HEK293 (cell line): ENCODE data around the gene ZNF124.
"Not testable (repeated sequence)": the region's sequence is repeated elsewhere in the genome, so short reads cannot be mapped to it uniquely, and the experiment has no call there.

ENCODE experiments used
- KLF1 ChIP-seq: fragments of 450-650 bp; formaldehyde crosslinking; IDR thresholded peaks from 2 replicates; pipeline ENCODE4 v1.5.1; 2016; ENCODE audit warnings: missing biosample characterization, missing genetic modification characterization
- REST ChIP-seq: fragments of 450-650 bp; formaldehyde crosslinking; IDR thresholded peaks from 2 replicates; pipeline ENCODE4 v1.5.1; 2016; ENCODE audit warnings: missing biosample characterization, missing genetic modification characterization
- SP2 ChIP-seq: fragments of 450-650 bp; formaldehyde crosslinking; IDR thresholded peaks from 2 replicates; pipeline ENCODE4 v1.5.1; 2016; ENCODE audit warnings: missing biosample characterization, missing genetic modification characterization
- TRIM28 ChIP-seq: IDR thresholded peaks from 2 replicates; pipeline ENCODE4 v1.6.1; 2011; ENCODE audit warnings: low read length, control low read depth, borderline replicate concordance
- ZBTB1 ChIP-seq: fragments of 450-650 bp; formaldehyde crosslinking; IDR thresholded peaks from 2 replicates; pipeline ENCODE4 v1.5.1; 2016; ENCODE audit warnings: missing biosample characterization, missing genetic modification characterization
- ZBTB7A ChIP-seq: fragments of 450-650 bp; formaldehyde crosslinking; IDR thresholded peaks from 2 replicates; pipeline ENCODE4 v1.5.1; 2016; ENCODE audit warnings: low read depth, missing biosample characterization, missing genetic modification characterization
- ZNF121 ChIP-seq: fragments of 450-650 bp; formaldehyde crosslinking; IDR thresholded peaks from 2 replicates; pipeline ENCODE4 v1.5.1; 2016; ENCODE audit warnings: missing biosample characterization, missing genetic modification characterization
- ZNF211 ChIP-seq: fragments of 450-650 bp; formaldehyde crosslinking; IDR thresholded peaks from 2 replicates; pipeline ENCODE4 v1.5.1; 2016; ENCODE audit warnings: low read depth, missing biosample characterization, missing genetic modification characterization
- ZSCAN4 ChIP-seq: fragments of 450-650 bp; formaldehyde crosslinking; IDR thresholded peaks from 2 replicates; pipeline ENCODE4 v1.5.1; 2017; ENCODE audit warnings: missing biosample characterization, missing genetic modification characterization
- TF ChIP-seq, protein P1 (sequence below): fragments of 450-650 bp; formaldehyde crosslinking; IDR thresholded peaks from 2 replicates; pipeline ENCODE4 v1.5.1; 2016; ENCODE audit warnings: missing biosample characterization, missing genetic modification characterization

GRCh38 chr1:247139557-247139956, 32.3 kb downstream of the ZNF124 start:
- TF ChIP-seq, protein P1, sequence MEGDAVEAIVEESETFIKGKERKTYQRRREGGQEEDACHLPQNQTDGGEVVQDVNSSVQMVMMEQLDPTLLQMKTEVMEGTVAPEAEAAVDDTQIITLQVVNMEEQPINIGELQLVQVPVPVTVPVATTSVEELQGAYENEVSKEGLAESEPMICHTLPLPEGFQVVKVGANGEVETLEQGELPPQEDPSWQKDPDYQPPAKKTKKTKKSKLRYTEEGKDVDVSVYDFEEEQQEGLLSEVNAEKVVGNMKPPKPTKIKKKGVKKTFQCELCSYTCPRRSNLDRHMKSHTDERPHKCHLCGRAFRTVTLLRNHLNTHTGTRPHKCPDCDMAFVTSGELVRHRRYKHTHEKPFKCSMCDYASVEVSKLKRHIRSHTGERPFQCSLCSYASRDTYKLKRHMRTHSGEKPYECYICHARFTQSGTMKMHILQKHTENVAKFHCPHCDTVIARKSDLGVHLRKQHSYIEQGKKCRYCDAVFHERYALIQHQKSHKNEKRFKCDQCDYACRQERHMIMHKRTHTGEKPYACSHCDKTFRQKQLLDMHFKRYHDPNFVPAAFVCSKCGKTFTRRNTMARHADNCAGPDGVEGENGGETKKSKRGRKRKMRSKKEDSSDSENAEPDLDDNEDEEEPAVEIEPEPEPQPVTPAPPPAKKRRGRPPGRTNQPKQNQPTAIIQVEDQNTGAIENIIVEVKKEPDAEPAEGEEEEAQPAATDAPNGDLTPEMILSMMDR (tag by site-specific recombination), result not testable (repeated sequence)
- TF ChIP-seq KLF1; ZNF211 (tag by site-specific recombination); REST (tag by site-specific recombination); TRIM28; ZNF121 (tag by site-specific recombination); ZBTB1 (tag by site-specific recombination); ZSCAN4 (tag by site-specific recombination); SP2 (tag by site-specific recombination); ZBTB7A (tag by site-specific recombination): not testable (repeated sequence)
